GM19324 (cell line): ENCODE results near the gene PDZRN3.

Experiments used
- ATAC-seq: cut with Tn5 transposase; IDR thresholded peaks from one replicate; pipeline ENCODE4 v1.9.1; 2021; ENCODE audit warnings: mild to moderate bottlenecking, moderate library complexity; ENCODE audit not compliant: unreplicated experiment, low FRiP score

Gene PDZRN3

GRCh38 chr3:73561494-73561893 lies 63.2 kb downstream of the PDZRN3 start:
- ATAC-seq: no peak

DNA sequence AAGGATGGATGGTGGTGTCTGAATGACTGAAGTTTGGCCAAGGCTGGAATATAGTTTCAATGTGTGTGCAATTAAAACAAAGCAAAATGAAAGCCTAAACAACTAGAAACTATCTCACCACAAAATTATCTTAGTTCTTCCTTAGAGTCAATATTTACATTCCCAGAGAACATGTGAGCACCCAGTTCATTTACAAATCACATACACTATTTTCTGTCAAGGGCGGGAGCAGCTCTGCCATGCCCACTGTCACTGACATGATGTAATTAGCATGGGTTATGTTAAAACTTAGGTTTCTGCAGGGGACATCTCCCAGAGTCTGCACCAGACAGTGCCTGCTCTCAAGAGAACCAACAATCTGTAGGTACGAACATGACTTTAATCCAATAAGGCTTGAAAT lies 65.0 kb downstream of the PDZRN3 start:
- ATAC-seq: no peak

- ATAC-seq: no peak
Measured at GRCh38 chr3:73558727-73559075, 66.0 kb downstream of the PDZRN3 start.

- no peak for ATAC-seq
Measured at GRCh38 chr3:73557986-73558726, 66.6 kb downstream of the PDZRN3 start.

DNA sequence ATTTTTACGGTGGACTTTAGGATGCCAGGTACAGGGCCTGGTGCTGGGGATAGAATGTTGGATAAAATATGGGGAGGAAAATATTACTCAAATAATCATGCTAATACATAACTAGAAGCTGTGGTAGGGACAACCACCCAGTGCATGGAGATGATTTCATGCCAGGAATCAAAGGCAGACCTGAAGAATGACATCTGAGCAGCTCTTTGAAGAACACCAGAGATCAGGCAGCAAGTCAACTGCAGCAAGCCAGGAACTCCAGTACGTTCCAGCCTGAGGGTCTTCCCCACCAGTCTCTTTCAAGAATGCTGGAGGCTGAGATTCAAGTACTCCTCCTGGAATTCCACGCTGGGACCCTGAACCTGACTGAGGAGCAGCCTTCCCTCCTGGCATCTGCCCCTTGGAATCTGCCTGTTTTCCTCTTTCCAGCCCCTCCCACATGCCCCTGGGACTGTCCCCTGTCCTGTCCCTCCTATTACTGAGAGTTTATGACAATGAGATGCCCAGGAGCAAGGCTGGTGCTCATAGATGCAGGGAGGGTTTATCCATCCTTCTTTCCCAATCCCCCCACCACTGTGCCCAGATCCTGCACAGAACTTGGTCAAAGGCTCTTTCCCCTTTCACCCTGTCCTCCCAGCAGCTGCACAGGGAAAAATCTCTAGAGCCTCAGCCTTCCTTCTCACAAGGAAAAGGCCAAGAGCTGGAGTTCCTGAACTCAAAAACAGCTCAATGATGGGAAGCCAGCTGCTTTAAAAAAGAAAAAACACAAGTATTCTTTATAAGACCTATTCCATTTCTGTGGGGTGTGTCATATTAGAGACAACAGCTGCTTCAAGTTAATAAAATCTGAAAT lies 68.0 kb downstream of the PDZRN3 start:
- no peak for ATAC-seq

DNA sequence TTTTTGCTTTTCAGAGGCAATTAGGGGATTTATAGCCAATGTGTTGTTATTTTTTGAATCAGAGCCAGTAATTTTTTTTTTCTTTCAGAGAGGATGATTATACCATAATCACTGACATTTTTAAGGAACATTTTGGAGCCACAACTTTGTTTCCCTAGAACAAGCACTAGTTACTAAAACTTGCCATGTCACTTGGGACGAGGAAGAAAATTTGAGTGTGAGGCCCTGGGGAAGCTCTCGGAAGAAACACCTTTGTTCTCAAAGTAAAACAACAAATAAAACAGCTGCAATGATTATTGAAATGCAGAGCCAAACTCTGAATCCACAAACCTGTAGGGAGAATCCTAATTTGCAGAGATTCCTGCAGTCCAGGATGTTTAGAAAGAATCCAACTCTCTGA lies 69.7 kb downstream of the PDZRN3 start:
- no peak for ATAC-seq

DNA sequence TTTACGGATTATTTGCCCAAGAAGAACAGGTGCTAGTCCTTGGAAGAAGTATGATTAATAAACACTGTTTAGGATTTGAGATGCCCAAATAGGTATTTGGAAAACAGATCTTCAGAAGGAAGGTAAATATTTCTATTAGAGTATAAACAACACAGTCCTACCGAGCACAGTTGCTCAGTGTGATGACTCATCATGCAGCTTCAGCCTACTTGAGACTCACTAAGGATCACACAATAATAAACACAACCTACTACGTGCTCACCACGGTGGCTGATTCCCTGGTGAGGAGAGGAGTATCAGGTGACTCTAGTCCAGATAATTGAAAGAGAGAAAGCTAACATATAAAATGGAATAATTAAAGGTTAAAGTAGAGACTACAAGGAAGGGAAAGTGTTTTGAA lies 72.0 kb downstream of the PDZRN3 start:
- ATAC-seq: no peak

DNA sequence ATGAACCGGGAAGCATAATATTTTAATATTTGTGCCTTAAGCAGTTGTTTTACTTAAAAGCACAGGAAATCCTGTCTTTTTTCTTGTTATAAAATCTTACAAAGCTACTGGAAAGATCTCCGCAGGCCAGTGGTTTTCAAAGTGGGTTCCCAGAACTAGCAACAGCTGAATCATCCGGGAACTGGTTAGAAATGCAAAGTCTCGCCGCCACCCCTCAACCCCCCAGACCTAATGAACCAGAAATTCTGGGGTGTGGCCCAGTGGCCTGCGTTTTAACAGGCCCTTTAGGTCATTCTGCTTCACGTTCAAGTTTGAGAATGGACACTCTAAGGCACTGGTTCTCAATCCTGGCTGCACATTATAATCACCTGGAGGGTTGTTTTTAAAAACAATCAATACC lies 74.7 kb downstream of the PDZRN3 start:
- ATAC-seq: no peak

- no peak for ATAC-seq
Measured at GRCh38 chr3:73549051-73549600, 75.6 kb downstream of the PDZRN3 start.

DNA sequence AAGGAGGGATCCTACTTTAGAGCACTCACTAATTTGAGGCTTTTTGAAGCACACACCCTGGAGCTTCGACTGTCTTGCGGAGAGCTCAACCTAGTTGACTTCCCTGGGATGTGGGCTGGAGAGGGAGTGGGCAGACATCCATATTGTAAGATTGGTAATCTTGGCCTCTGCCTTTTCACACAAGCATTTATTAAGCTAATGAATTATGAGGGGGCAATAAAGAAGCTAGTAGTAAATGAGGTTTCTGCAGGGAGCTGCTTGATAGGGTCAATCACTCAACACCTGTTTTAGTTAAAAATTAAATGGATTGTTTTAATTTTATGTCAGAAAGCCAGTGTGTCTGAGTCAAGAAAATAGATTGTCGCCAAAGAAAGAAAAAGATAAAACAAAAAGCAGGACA lies 76.3 kb downstream of the PDZRN3 start:
- no peak for ATAC-seq

GRCh38 chr3:73547427-73548248 lies 77.1 kb downstream of the PDZRN3 start:
- no peak for ATAC-seq

GRCh38 chr3:73546961-73547360 lies 77.8 kb downstream of the PDZRN3 start:
- ATAC-seq: no peak

DNA sequence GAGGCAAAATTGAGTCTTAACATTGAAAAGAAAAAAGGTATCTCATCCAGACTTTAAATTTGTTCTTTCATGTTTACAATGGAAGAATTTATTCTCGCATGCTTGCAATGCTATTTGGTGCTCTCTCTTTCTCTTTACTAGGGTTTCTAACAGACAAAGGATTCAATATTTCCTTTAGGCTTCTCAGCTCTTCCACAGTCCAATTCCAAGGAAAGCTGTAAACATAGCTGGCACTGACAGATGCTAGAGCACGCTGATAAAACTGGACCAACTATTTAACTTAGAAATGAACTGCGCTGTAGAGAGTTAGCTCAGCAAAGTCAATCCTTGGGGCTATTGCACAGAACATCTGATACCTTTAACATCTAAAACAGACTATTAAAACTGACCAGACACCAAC lies 81.3 kb downstream of the PDZRN3 start:
- no peak for ATAC-seq

DNA sequence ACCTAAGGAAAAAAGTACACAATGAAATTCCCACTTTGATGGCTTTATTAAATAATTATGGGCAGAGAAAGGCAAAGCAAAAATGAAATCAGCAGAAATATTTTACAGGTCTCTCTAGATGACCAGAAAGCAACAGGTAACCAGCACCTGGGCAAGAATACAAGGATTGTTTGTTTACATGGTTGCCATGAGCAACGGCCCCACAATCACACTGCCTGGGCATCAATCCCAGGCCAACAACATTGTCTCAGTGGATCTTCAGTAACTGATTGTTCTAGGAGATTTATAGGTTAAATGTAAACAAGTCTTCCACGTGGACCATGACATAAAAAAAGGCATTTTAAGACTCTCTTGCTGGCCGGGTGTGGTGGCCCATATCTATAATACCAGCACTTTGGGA lies 82.6 kb downstream of the PDZRN3 start:
- ATAC-seq: no peak

DNA sequence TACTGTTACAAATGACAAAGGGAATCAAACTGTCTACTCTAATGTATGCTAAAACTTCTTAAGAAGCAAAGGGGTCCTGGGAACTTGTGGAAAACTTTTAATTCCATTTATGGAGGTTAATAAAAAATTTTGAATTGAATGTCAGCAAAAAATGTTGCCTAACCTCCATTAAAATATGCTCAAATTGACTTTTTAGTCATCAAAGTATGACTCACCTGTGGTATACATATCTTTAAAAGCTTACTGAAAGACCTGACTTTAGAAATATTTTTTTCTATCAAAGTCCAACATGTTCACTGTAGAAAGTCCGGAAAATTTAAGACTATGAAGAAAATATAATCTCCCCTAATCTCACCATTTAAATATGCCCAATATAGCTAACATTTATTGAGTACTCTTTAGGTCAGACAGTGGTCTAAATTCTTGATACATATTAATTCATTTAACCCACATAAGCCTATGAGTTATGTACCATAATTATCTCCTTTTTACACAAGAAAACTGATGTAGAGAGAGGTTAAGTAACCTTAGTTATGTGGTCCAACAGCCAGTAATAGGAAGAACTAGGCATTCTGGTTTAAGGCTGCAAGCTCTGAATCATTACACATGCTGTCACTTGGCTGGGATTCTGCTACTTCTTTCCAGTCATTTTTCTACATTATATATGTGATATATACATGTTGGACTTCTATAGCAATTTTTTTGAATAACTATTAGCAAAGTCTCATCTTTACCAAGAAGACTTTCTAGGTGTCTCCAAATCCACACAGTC lies 83.6 kb downstream of the PDZRN3 start:
- ATAC-seq: no peak

DNA sequence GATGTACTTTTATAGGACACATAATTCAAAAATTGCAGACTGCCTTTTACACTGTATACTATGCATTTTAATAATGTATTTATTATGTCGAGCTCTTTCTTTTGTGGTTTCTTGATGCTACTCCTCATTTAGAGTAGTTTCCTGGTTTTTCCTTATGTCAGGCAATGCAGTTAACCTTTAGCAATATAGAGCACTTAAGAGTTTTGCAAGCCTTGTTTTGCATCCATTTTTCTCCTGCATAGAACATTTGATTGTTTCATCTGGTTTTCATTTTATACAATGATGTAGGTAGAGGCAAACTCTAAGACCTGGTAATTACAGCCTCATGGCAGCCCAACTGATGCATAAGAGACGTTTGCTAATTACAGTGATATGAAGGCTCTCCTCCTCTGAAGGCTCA lies 86.3 kb downstream of the PDZRN3 start:
- no peak for ATAC-seq

DNA sequence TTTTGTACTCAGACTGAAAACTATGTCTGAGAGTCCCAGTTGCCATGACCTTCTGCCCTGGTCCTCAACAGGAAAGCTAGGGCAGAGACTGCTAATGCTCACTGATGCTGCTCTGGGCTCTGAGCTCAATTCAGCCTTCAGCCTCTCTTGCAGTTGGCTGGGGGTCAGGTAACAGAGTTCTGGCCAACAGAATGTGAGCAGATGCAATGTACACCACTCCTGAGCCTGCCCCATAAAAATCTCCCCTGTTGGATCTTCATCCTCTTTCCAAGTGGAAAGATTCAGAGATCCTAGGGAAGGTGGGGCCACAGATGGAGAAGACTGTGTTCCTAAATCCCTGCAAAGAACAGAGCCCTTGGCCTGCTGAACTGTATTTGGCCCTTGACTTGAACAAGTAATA lies 87.8 kb downstream of the PDZRN3 start:
- no peak for ATAC-seq

- no peak for ATAC-seq
Measured at GRCh38 chr3:73536336-73536895, 88.3 kb downstream of the PDZRN3 start.

GRCh38 chr3:73535931-73536330 lies 88.8 kb downstream of the PDZRN3 start:
- no peak for ATAC-seq

GRCh38 chr3:73535137-73535536 lies 89.6 kb downstream of the PDZRN3 start:
- ATAC-seq: no peak
